ENCODE results near the gene METTL3.
A peak's percentile ranks its signal among the peaks of the same experiment; 100 is the strongest.
"Not testable (repeated sequence)": the region's sequence is repeated elsewhere in the genome, so short reads cannot be mapped to it uniquely, and the experiment has no call there.

METTL3 gene

GRCh38 chr14:21510735-21511657, at the start of gene METTL3:
TSS of gene METTL3 (minus strand) at chr14:21511340. CDS start at chr14:21511223, 117 bp downstream.
- DNase-seq, result peak; percentile 98
- in situ Hi-C loops (cut with HindIII; ENCODE audit: low pct_ligation_motif_present, low pct_unique_long_range_greater_than_20kb, low sequenced_read_pairs), result no loop called here

- in situ Hi-C loops (cut with HindIII; ENCODE audit: low pct_ligation_motif_present, low pct_unique_long_range_greater_than_20kb, low sequenced_read_pairs), result no loop called here
- no peak for DNase-seq
Measured at GRCh38 chr14:21558703-21559170, 47.6 kb upstream of the METTL3 start.

GRCh38 chr14:21557084-21557901, 46.2 kb upstream of the METTL3 start:
- in situ Hi-C loops (cut with HindIII; ENCODE audit: low pct_ligation_motif_present, low pct_unique_long_range_greater_than_20kb, low sequenced_read_pairs), result no loop called here
- DNase-seq, result peak; percentile 81

- in situ Hi-C loops (cut with HindIII; ENCODE audit: low pct_ligation_motif_present, low pct_unique_long_range_greater_than_20kb, low sequenced_read_pairs), result no loop called here
- DNase-seq, result no peak
Measured at GRCh38 chr14:21556378-21557083, 45.4 kb upstream of the METTL3 start.

- DNase-seq, result no peak
- in situ Hi-C loops (cut with HindIII; ENCODE audit: low pct_ligation_motif_present, low pct_unique_long_range_greater_than_20kb, low sequenced_read_pairs), result no loop called here
Measured at GRCh38 chr14:21553266-21553665, 42.1 kb upstream of the METTL3 start.

- DNase-seq; in situ Hi-C loops (cut with HindIII; ENCODE audit: low pct_ligation_motif_present, low pct_unique_long_range_greater_than_20kb, low sequenced_read_pairs): not testable (repeated sequence)
Measured at GRCh38 chr14:21544588-21544987, 33.4 kb upstream of the METTL3 start.

GRCh38 chr14:21543963-21544362, 32.8 kb upstream of the METTL3 start:
- DNase-seq, result no peak
- in situ Hi-C loops (cut with HindIII; ENCODE audit: low pct_ligation_motif_present, low pct_unique_long_range_greater_than_20kb, low sequenced_read_pairs), result no loop called here

- no peak for DNase-seq
- in situ Hi-C loops (cut with HindIII; ENCODE audit: low pct_ligation_motif_present, low pct_unique_long_range_greater_than_20kb, low sequenced_read_pairs), result no loop called here
Measured at GRCh38 chr14:21543521-21543960, 32.4 kb upstream of the METTL3 start.

- DNase-seq, result no peak
- in situ Hi-C loops (cut with HindIII; ENCODE audit: low pct_ligation_motif_present, low pct_unique_long_range_greater_than_20kb, low sequenced_read_pairs), result no loop called here
Measured at GRCh38 chr14:21541413-21542074, 30.4 kb upstream of the METTL3 start.

- DNase-seq, result no peak
- in situ Hi-C loops (cut with HindIII; ENCODE audit: low pct_ligation_motif_present, low pct_unique_long_range_greater_than_20kb, low sequenced_read_pairs), result no loop called here
Measured at GRCh38 chr14:21539189-21539940, 28.2 kb upstream of the METTL3 start.

GRCh38 chr14:21537090-21537424, 25.9 kb upstream of the METTL3 start:
- DNase-seq, result no peak
- in situ Hi-C loops (cut with HindIII; ENCODE audit: low pct_ligation_motif_present, low pct_unique_long_range_greater_than_20kb, low sequenced_read_pairs), result no loop called here

GRCh38 chr14:21536418-21537089, 25.4 kb upstream of the METTL3 start:
- in situ Hi-C loops (cut with HindIII; ENCODE audit: low pct_ligation_motif_present, low pct_unique_long_range_greater_than_20kb, low sequenced_read_pairs), result no loop called here
- no peak for DNase-seq

- in situ Hi-C loops (cut with HindIII; ENCODE audit: low pct_ligation_motif_present, low pct_unique_long_range_greater_than_20kb, low sequenced_read_pairs), result no loop called here
- no peak for DNase-seq
Measured at GRCh38 chr14:21535545-21536417, 24.6 kb upstream of the METTL3 start.

GRCh38 chr14:21534576-21534975, 23.4 kb upstream of the METTL3 start:
- in situ Hi-C loops (cut with HindIII; ENCODE audit: low pct_ligation_motif_present, low pct_unique_long_range_greater_than_20kb, low sequenced_read_pairs), result no loop called here
- DNase-seq, result no peak

GRCh38 chr14:21533294-21533693, 22.2 kb upstream of the METTL3 start:
- DNase-seq, result no peak
- in situ Hi-C loops (cut with HindIII; ENCODE audit: low pct_ligation_motif_present, low pct_unique_long_range_greater_than_20kb, low sequenced_read_pairs), result no loop called here

GRCh38 chr14:21529515-21529914, 18.4 kb upstream of the METTL3 start:
- in situ Hi-C loops (cut with HindIII; ENCODE audit: low pct_ligation_motif_present, low pct_unique_long_range_greater_than_20kb, low sequenced_read_pairs), result no loop called here
- DNase-seq, result no peak
